H9 (cell line): Measurements from ENCODE around the gene HECW1. TPM values are rescaled to one million over a fixed set of nuclear protein-coding genes. Genes with fewer than 3 reads are reported as not detected.

ENCODE experiments used
- DNase-seq: peaks from one replicate; pipeline ENCODE4 v3.0.0-alpha.2; 2017
- H2AFZ ChIP-seq: one replicate; pipeline ENCODE4 v1.6.1; 2013; ENCODE audit warnings: mild to moderate bottlenecking, low read length, control low read depth, moderate library complexity
- H2AK5ac ChIP-seq: 2 replicates; pipeline ENCODE4 v1.6.1; 2013; ENCODE audit warnings: low read length, control low read depth, mixed read lengths; ENCODE audit not compliant: insufficient read length
- H2BK120ac ChIP-seq: one replicate; pipeline ENCODE4 v1.6.1; 2013; ENCODE audit warnings: low read depth, mild to moderate bottlenecking, low read length, control low read depth, inconsistent platforms; ENCODE audit not compliant: poor library complexity, severe bottlenecking
- H2BK12ac ChIP-seq: 2 replicates; pipeline ENCODE4 v1.6.1; 2013; ENCODE audit warnings: low read length, control low read depth, mixed read lengths, low read depth; ENCODE audit not compliant: insufficient read length
- H2BK15ac ChIP-seq: 2 replicates; pipeline ENCODE4 v1.6.1; 2013; ENCODE audit warnings: low read depth, low read length, control low read depth
- H2BK20ac ChIP-seq: one replicate; pipeline ENCODE4 v1.6.1; 2013; ENCODE audit warnings: low read depth, mild to moderate bottlenecking, low read length, control low read depth, inconsistent platforms; ENCODE audit not compliant: poor library complexity, severe bottlenecking
- H2BK5ac ChIP-seq: 2 replicates; pipeline ENCODE4 v1.6.1; 2013; ENCODE audit warnings: low read length, control low read depth, mixed read lengths; ENCODE audit not compliant: insufficient read length
- H3K14ac ChIP-seq: 2 replicates; pipeline ENCODE4 v1.6.1; 2013; ENCODE audit warnings: low read length, control low read depth; ENCODE audit not compliant: insufficient read depth
- H3K18ac ChIP-seq: 2 replicates; pipeline ENCODE4 v1.6.1; 2013; ENCODE audit warnings: low read depth, mild to moderate bottlenecking, mixed read lengths, low read length, control low read depth; ENCODE audit not compliant: insufficient read length
- H3K23ac ChIP-seq: 2 replicates; pipeline ENCODE4 v1.6.1; 2013; ENCODE audit warnings: low read length, control low read depth, mixed read lengths, low read depth; ENCODE audit not compliant: insufficient read length
- H3K23me2 ChIP-seq: 2 replicates; pipeline ENCODE4 v1.6.1; 2013; ENCODE audit warnings: low read depth, mild to moderate bottlenecking, mixed read lengths, low read length, control low read depth; ENCODE audit not compliant: insufficient read length, poor library complexity, severe bottlenecking
- H3K27ac ChIP-seq: 2 replicates; pipeline ENCODE4 v1.5.1; 2013; ENCODE audit warnings: low read length, control low read depth, mixed read lengths, low read depth; ENCODE audit not compliant: insufficient read length
- H3K27me3 ChIP-seq: 2 replicates; pipeline ENCODE4 v1.6.1; 2013; ENCODE audit warnings: low read length, control low read depth, inconsistent platforms; ENCODE audit not compliant: insufficient read depth
- H3K4ac ChIP-seq: 2 replicates; pipeline ENCODE4 v1.6.1; 2013; ENCODE audit warnings: low read depth, mild to moderate bottlenecking, control low read depth, inconsistent platforms, low read length, moderate library complexity
- H3K4me1 ChIP-seq: 2 replicates; pipeline ENCODE4 v1.6.1; 2013; ENCODE audit warnings: low read length, control low read depth, inconsistent platforms; ENCODE audit not compliant: insufficient read depth
- H3K4me2 ChIP-seq: 2 replicates; pipeline ENCODE4 v1.6.1; 2013; ENCODE audit warnings: low read length, control low read depth, mixed read lengths; ENCODE audit not compliant: insufficient read length, insufficient read depth
- H3K56ac ChIP-seq: 2 replicates; pipeline ENCODE4 v1.6.1; 2013; ENCODE audit warnings: low read depth, mild to moderate bottlenecking, mixed read lengths, low read length, control low read depth; ENCODE audit not compliant: insufficient read length
- H3K79me1 ChIP-seq: 2 replicates; pipeline ENCODE4 v1.6.1; 2013; ENCODE audit warnings: low read depth, mild to moderate bottlenecking, moderate library complexity, low read length, control low read depth, inconsistent platforms; ENCODE audit not compliant: insufficient read depth, poor library complexity, severe bottlenecking
- H3K79me2 ChIP-seq: 2 replicates; pipeline ENCODE4 v1.6.1; 2013; ENCODE audit warnings: low read length, control low read depth, inconsistent platforms; ENCODE audit not compliant: insufficient read depth
- H3K9ac ChIP-seq: 2 replicates; pipeline ENCODE4 v1.6.1; 2013; ENCODE audit warnings: low read length, control low read depth, mixed read lengths; ENCODE audit not compliant: insufficient read length; ENCODE audit errors: extremely low read depth
- H3K9me3 ChIP-seq: one replicate; pipeline ENCODE4 v1.6.1; 2013; ENCODE audit warnings: low read depth, low read length, inconsistent platforms; ENCODE audit not compliant: control insufficient read depth
- H3T11ph ChIP-seq: one replicate; pipeline ENCODE4 v1.6.1; 2013; ENCODE audit warnings: mild to moderate bottlenecking, low read length, control low read depth, inconsistent platforms
- H4K20me1 ChIP-seq: one replicate; pipeline ENCODE4 v1.6.1; 2013; ENCODE audit not compliant: control insufficient read depth, insufficient read length, insufficient read depth
- H4K5ac ChIP-seq: 2 replicates; pipeline ENCODE4 v1.6.1; 2013; ENCODE audit warnings: low read depth, mild to moderate bottlenecking, mixed read lengths, low read length, control low read depth; ENCODE audit not compliant: insufficient read length
- H4K8ac ChIP-seq: replicated peaks from 2 replicates; pipeline ENCODE4 v1.6.1; 2013; ENCODE audit warnings: low read length, control low read depth, mixed read lengths, low read depth; ENCODE audit not compliant: insufficient read length
- H4K91ac ChIP-seq: 2 replicates; pipeline ENCODE4 v1.6.1; 2013; ENCODE audit warnings: low read depth, mild to moderate bottlenecking, moderate library complexity, mixed read lengths, low read length, control low read depth; ENCODE audit not compliant: insufficient read length
- H3K27ac Mint-ChIP-seq, 3 experiments: 2 replicates in 2 of 3; 3 replicates in 1 of 3; pipeline ENCODE4 v1.8.0; 2020 to 2021; ENCODE audit warnings: mixed read lengths in 3 of 3, mild to moderate bottlenecking in 1 of 3, moderate library complexity in 1 of 3
- H3K27me3 Mint-ChIP-seq: 2 replicates; pipeline ENCODE4 v1.8.0; 2021; ENCODE audit warnings: low read depth, mild to moderate bottlenecking, moderate library complexity, mixed read lengths
- H3K36me3 Mint-ChIP-seq, 3 experiments: 2 replicates in 2 of 3; 3 replicates in 1 of 3; pipeline ENCODE4 v1.8.0; 2020 to 2021; ENCODE audit warnings: low read depth in 3 of 3, mixed read lengths in 3 of 3; ENCODE audit not compliant: insufficient read depth in 1 of 3
- H3K4me1 Mint-ChIP-seq, 2 experiments: 2 replicates each; pipeline ENCODE4 v1.8.0; 2020; ENCODE audit warnings: mixed read lengths in 2 of 2
- H3K4me3 Mint-ChIP-seq, 2 experiments: 2 replicates in 1 of 2; 3 replicates in 1 of 2; pipeline ENCODE4 v1.8.0; 2020 to 2021; ENCODE audit warnings: mild to moderate bottlenecking in 2 of 2, mixed read lengths in 2 of 2, moderate library complexity in 1 of 2
- H3K9me3 Mint-ChIP-seq, 2 experiments: 2 replicates in 1 of 2; 3 replicates in 1 of 2; pipeline ENCODE4 v1.8.0; 2020; ENCODE audit warnings: mild to moderate bottlenecking in 2 of 2, mixed read lengths in 2 of 2, moderate library complexity in 1 of 2
- CTCF ChIP-seq: fragments of 200-600 bp; sonication (generic); conservative IDR thresholded peaks from 3 replicates; pipeline ENCODE4 v1.8.0; 2021; ENCODE audit warnings: antibody characterized with exemption, mild to moderate bottlenecking
- whole genome bisulfite sequencing: extraction: QIAGEN DNeasy Blood & Tissue Kit; methylation state at CpG from one replicate; pipeline ENCODE4 v1.1.7; 2013; ENCODE audit warnings: missing lambda C conversion rate, low lambda C conversion rate, mixed read lengths; ENCODE audit not compliant: insufficient read length; ENCODE audit errors: extremely low coverage; 5-methylcytosine and 5-hydroxymethylcytosine counted together
- total RNA-seq: library from RNA; stranded (reverse); gene quantifications from 2 replicates; pipeline ENCODE4 v1.2.1, GENCODE V29; 2021

The HECW1 gene
- total RNA-seq, 1 experiment from 2014 or later: 5.0 TPM

DNA sequence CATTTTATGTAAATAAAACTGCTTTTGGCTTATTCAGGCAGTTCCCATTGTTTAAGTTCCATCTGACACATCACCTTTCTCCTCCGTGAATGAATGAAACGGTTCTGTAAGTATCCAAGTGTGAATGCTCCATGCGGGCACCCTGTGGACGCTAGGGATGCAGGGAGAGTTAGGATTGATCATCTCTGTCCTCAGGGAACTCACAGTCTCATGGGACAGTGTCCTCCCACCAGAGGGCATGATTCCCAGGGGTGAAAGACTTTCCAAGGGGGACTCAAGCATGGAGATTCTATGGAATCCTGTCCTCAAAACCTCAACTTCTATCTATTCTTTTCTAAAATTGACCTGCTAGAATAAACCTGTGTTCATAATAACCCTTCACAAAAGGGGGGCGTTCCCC is 98.8 kb downstream of the HECW1 start:
- no peak for DNase-seq
- H3K9me3 Mint-ChIP-seq: no peaks in the 10 kb centered on the region
- Histone ChIP-seq H3K9ac (no peak overlapping the region), H4K91ac (no peak overlapping the region), H4K20me1 (no peaks in the 10 kb centered on the region), H3K79me1 (no peaks in the 10 kb centered on the region), H3T11ph (no peak overlapping the region), H3K4me2 (no peak overlapping the region), H3K4ac (no peak overlapping the region), H2BK15ac (no peak overlapping the region), H4K5ac (no peak overlapping the region), H3K23me2 (no peaks in the 10 kb centered on the region), H2BK120ac (no peak overlapping the region), H3K9me3 (no peaks in the 10 kb centered on the region), H3K27ac (no peak overlapping the region), H2BK5ac (no peak overlapping the region), H3K14ac (no peak overlapping the region), H2BK20ac (no peak overlapping the region), H3K56ac (no peak overlapping the region), H2BK12ac (no peak overlapping the region), H3K18ac (no peak overlapping the region), H3K79me2 (no peaks in the 10 kb centered on the region), H4K8ac (no peak overlapping the region), H2AK5ac (no peak overlapping the region), H2AFZ (no peak overlapping the region), H3K23ac (no peak overlapping the region), H3K4me1 (peaks cover 11% of the 10 kb centered on the region; the same call in 1 of the 2 replicates), H3K27me3 (no peaks in the 10 kb centered on the region)
- H3K27ac Mint-ChIP-seq: peak overlapping the region in 1 of 3 experiments; percentile 27; a peak in 1 of 7 replicates
- no CpG with 5 or more reads among the region's 5 CpGs for WGBS
- peak; percentile 61 for TF ChIP-seq CTCF
- H3K36me3 Mint-ChIP-seq: peaks cover 0 to 5% (median 0%) of the 10 kb centered on the region in 3 experiments; a peak in 1 of 7 replicates
- H3K27me3 Mint-ChIP-seq: no peaks in the 10 kb centered on the region
- no peak overlapping the region for H3K4me3 Mint-ChIP-seq
- peaks cover 44 to 56% of the 10 kb centered on the region in 2 experiments for H3K4me1 Mint-ChIP-seq
